Fibroblast of lung (primary cell): Measurements from ENCODE around the gene NHSL2. TPM values are rescaled to one million over a fixed set of nuclear protein-coding genes. Genes with fewer than 3 reads are reported as not detected.
A peak's percentile ranks its signal among the peaks of the same experiment; 100 is the strongest.

Experiments
- DNase-seq, 2 donors: peaks; one replicate each; pipeline versions ENCODE4 v3.0.0 to v3.0.0-alpha.2; 2010; ENCODE audit warnings: low read depth in 2 of 2
- H2AFZ ChIP-seq: 2 replicates; pipeline ENCODE4 v1.5.1; 2012; ENCODE audit warnings: low read length, control low read depth, inconsistent platforms
- H3K27ac ChIP-seq: 2 replicates; pipeline ENCODE4 v1.5.1; 2011; ENCODE audit warnings: low read length, control low read depth; ENCODE audit not compliant: insufficient read depth
- H3K27me3 ChIP-seq: 2 replicates; pipeline ENCODE4 v1.5.1; 2011; ENCODE audit warnings: mild to moderate bottlenecking, low read length; ENCODE audit not compliant: control insufficient read depth, insufficient read depth
- H3K36me3 ChIP-seq: 2 replicates; pipeline ENCODE4 v1.5.1; 2011; ENCODE audit warnings: low read length; ENCODE audit not compliant: control insufficient read depth, insufficient read depth
- H3K4me1 ChIP-seq: 2 replicates; pipeline ENCODE4 v1.5.1; 2011; ENCODE audit warnings: low read length; ENCODE audit not compliant: control insufficient read depth, insufficient read depth; ENCODE audit errors: extremely low read depth
- H3K4me2 ChIP-seq: 2 replicates; pipeline ENCODE4 v1.5.1; 2011; ENCODE audit warnings: low read length, control low read depth; ENCODE audit not compliant: insufficient read depth; ENCODE audit errors: extremely low read depth
- H3K4me3 ChIP-seq, 4 experiments: fragments of 200-600 bp in 1 of 4; sonication (generic) in 1 of 4; replicated peaks in 1 of 4; 2 replicates each; pipeline ENCODE4 v1.5.1; 2011 to 2016; ENCODE audit warnings: low read length in 4 of 4, low read depth in 3 of 4, mild to moderate bottlenecking in 3 of 4, control low read depth in 2 of 4, inconsistent platforms in 1 of 4, mixed read lengths in 1 of 4; ENCODE audit not compliant: insufficient read depth in 1 of 4; ENCODE audit errors: control extremely low read depth in 1 of 4
- H3K79me2 ChIP-seq: 2 replicates; pipeline ENCODE4 v1.5.1; 2012; ENCODE audit warnings: mild to moderate bottlenecking, low read length, inconsistent platforms; ENCODE audit not compliant: control insufficient read depth, insufficient read depth
- H3K9ac ChIP-seq: 2 replicates; pipeline ENCODE4 v1.5.1; 2011; ENCODE audit warnings: mild to moderate bottlenecking, low read length, control low read depth; ENCODE audit not compliant: insufficient read depth
- H3K9me3 ChIP-seq: 2 replicates; pipeline ENCODE4 v1.5.1; 2012; ENCODE audit warnings: low read depth, low read length; ENCODE audit not compliant: control insufficient read depth, insufficient read depth
- H4K20me1 ChIP-seq: 2 replicates; pipeline ENCODE4 v1.5.1; 2011; ENCODE audit warnings: low read length; ENCODE audit not compliant: control insufficient read depth, insufficient read depth; ENCODE audit errors: extremely low read depth
- EZH2 ChIP-seq: IDR thresholded peaks from 2 replicates; pipeline ENCODE4 v1.5.1; 2012; ENCODE audit warnings: low read length, control low read depth, mild to moderate bottlenecking; ENCODE audit errors: missing control alignments
- polyA plus RNA-seq, 2 donors: library from polyadenylated mRNA; depleted of rRNA in 1 of 2; stranded (reverse) in 1 of 2; unstranded in 1 of 2; fragments of >200 nt; gene quantifications; 2 replicates each; pipeline ENCODE4 v1.2.1, GENCODE V29; 2011 to 2012; ENCODE audit warnings: missing spikeins in 1 of 2
- total RNA-seq: library from RNA; depleted of rRNA; stranded (reverse); fragments of >200 nt; gene quantifications from 2 replicates; pipeline ENCODE4 v1.2.1, GENCODE V29; 2014
- TF ChIP-seq, protein P1 (sequence below), 2 donors: IDR thresholded peaks in 1 of 2; conservative IDR thresholded peaks in 1 of 2; 1 replicate in 1 of 2; 2 replicates in 1 of 2; pipeline ENCODE4 v1.5.1; 2011 to 2012; ENCODE audit warnings: low read length in 2 of 2, control low read depth in 1 of 2, inconsistent platforms in 1 of 2, low read depth in 1 of 2, mild to moderate bottlenecking in 1 of 2

NHSL2 gene
- total and polyA plus RNA-seq, 2 donors (not counting 1 experiment from before 2014, with no cell fraction given), result 4.3 to 9.7 TPM

GRCh38 chrX:72052415-72053090 is 141.9 kb downstream of the NHSL2 start:
- no peak overlapping the region for H3K4me3 ChIP-seq
- no peaks in the 10 kb centered on the region for H3K36me3 ChIP-seq
- peak in 1 of 2 donors; percentile 48 for DNase-seq
- no peak overlapping the region for H3K9ac ChIP-seq
- TF ChIP-seq EZH2, result no peak
- TF ChIP-seq, protein P1, sequence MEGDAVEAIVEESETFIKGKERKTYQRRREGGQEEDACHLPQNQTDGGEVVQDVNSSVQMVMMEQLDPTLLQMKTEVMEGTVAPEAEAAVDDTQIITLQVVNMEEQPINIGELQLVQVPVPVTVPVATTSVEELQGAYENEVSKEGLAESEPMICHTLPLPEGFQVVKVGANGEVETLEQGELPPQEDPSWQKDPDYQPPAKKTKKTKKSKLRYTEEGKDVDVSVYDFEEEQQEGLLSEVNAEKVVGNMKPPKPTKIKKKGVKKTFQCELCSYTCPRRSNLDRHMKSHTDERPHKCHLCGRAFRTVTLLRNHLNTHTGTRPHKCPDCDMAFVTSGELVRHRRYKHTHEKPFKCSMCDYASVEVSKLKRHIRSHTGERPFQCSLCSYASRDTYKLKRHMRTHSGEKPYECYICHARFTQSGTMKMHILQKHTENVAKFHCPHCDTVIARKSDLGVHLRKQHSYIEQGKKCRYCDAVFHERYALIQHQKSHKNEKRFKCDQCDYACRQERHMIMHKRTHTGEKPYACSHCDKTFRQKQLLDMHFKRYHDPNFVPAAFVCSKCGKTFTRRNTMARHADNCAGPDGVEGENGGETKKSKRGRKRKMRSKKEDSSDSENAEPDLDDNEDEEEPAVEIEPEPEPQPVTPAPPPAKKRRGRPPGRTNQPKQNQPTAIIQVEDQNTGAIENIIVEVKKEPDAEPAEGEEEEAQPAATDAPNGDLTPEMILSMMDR (conservative IDR thresholded peaks at IDR 0.05 in 1 of 2, IDR thresholded peaks at IDR 0.05 in 1 of 2; ENCODE audit: low read depth in 1 of 2, low read length in 2 of 2), result no peak
- no peaks in the 10 kb centered on the region for H3K9me3 ChIP-seq
- H3K4me2 ChIP-seq, result no peak overlapping the region
- no peak overlapping the region for H2AFZ ChIP-seq
- H3K79me2 ChIP-seq, result no peaks in the 10 kb centered on the region
- H4K20me1 ChIP-seq, result no peaks in the 10 kb centered on the region
- no peaks in the 10 kb centered on the region for H3K4me1 ChIP-seq
- no peak overlapping the region for H3K27ac ChIP-seq
- H3K27me3 ChIP-seq, result peaks cover 3% of the 10 kb centered on the region

DNA sequence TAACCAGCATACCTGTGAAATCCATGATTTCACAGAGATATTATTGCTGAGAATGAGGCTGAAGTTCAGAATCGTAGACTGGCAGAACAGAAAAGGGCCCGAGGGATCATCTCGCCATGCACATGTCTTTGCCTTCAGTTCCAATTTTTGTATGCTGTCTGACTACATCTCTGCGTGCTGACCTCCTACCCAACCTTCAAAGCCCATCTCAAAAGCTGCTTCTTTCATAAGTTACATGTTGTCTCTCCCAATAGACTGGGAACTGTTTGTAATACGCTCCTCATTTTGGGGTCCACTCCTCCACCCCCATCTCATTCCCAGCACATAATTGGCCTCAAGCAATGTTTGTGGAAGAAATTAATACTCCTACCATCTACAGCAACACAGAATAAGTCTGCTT is 142.9 kb downstream of the NHSL2 start:
- Histone ChIP-seq H3K4me1 (no peaks in the 10 kb centered on the region), H2AFZ (no peak overlapping the region), H4K20me1 (no peaks in the 10 kb centered on the region), H3K4me2 (no peak overlapping the region), H3K9me3 (no peaks in the 10 kb centered on the region), H3K79me2 (no peaks in the 10 kb centered on the region), H3K36me3 (no peaks in the 10 kb centered on the region), H3K27ac (no peak overlapping the region), H3K9ac (no peak overlapping the region), H3K4me3 (no peak overlapping the region), H3K27me3 (peaks cover 3% of the 10 kb centered on the region)
- TF ChIP-seq, protein P1 (conservative IDR thresholded peaks at IDR 0.05 in 1 of 2, IDR thresholded peaks at IDR 0.05 in 1 of 2; ENCODE audit: low read depth in 1 of 2, low read length in 2 of 2), result no peak
- TF ChIP-seq EZH2, result no peak
- DNase-seq, result no peak

DNA sequence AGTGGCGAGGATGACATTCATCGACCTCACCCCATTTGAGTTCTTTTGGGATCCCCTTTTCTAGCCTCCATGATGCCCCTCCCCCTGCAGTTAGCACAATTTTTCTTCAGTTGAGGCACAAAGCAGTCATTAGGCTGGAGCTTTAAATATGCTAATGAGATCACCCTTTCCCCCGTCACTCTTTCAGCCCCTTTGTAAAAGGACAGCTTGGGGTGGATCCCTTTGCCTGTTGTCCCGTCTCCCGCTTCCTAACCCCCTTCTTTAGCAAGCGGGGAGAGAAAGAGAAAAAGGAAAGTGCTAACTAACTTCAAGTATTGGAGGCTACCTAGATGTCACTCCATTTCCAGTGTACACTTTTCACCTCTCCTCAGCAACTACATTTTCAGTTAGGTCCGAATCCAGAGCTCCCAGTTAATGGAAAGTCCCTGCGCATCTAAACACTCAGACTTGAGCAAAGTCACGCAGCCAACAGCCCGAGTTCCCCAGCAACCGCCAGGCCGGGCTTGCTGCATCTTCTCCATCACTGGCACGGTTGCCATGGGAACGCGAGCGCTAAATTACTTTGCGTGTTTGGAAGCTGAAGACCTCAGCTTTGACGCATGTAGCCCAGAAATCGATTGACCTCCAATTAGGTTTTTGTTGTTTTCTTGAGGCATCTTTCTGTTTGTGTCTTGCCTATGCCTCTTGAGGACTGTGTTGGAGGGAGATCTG is 144.3 kb downstream of the NHSL2 start:
- Histone ChIP-seq H3K79me2 (no peaks in the 10 kb centered on the region), H3K9ac (no peak overlapping the region), H4K20me1 (no peaks in the 10 kb centered on the region), H2AFZ (no peak overlapping the region), H3K9me3 (no peaks in the 10 kb centered on the region), H3K4me3 (no peak overlapping the region), H3K27me3 (peaks cover 3% of the 10 kb centered on the region), H3K27ac (no peak overlapping the region), H3K36me3 (no peaks in the 10 kb centered on the region), H3K4me2 (no peak overlapping the region), H3K4me1 (no peaks in the 10 kb centered on the region)
- no peak for TF ChIP-seq EZH2
- TF ChIP-seq, protein P1 (conservative IDR thresholded peaks at IDR 0.05 in 1 of 2, IDR thresholded peaks at IDR 0.05 in 1 of 2; ENCODE audit: low read depth in 1 of 2, low read length in 2 of 2), result no peak
- no peak for DNase-seq
